HCT116 (cell line): ENCODE data around the gene RBM19.

Experiments used
- EZH2 ChIP-seq: fragments of 200-600 bp; sonication (generic); IDR thresholded peaks from 2 replicates; pipeline ENCODE4 v1.6.1; 2017; ENCODE audit warnings: antibody characterized with exemption, mixed run types
- EZH2phosphoT487 ChIP-seq: fragments of 200-600 bp; IDR thresholded peaks from 2 replicates; pipeline ENCODE4 v1.6.1; 2018; ENCODE audit warnings: antibody characterized with exemption, borderline replicate concordance
- POLR2A ChIP-seq: IDR thresholded peaks from 2 replicates; pipeline ENCODE4 v1.7.0; 2011; ENCODE audit warnings: borderline replicate concordance; ENCODE audit not compliant: insufficient read depth, insufficient read length; ENCODE audit errors: extremely low read depth
- POLR2AphosphoS5 ChIP-seq: IDR thresholded peaks from 2 replicates; pipeline ENCODE4 v1.6.1; 2011; ENCODE audit warnings: mild to moderate bottlenecking, low read depth, low read length, moderate library complexity
- SIN3A ChIP-seq: IDR thresholded peaks from 2 replicates; pipeline ENCODE4 v1.6.1; 2012; ENCODE audit warnings: low read depth
- SP1 ChIP-seq: IDR thresholded peaks from 2 replicates; pipeline ENCODE4 v1.6.1; 2012; ENCODE audit warnings: low read depth
- SRF ChIP-seq: IDR thresholded peaks from 2 replicates; pipeline ENCODE4 v1.6.1; 2012; ENCODE audit warnings: low read depth
- TCF7L2 ChIP-seq: IDR thresholded peaks from 2 replicates; pipeline ENCODE4 v1.7.0; 2011; ENCODE audit warnings: borderline replicate concordance, inconsistent platforms; ENCODE audit not compliant: insufficient read depth, insufficient read length; ENCODE audit errors: extremely low read depth
- YY1 ChIP-seq: IDR thresholded peaks from 2 replicates; pipeline ENCODE4 v1.6.1; 2011; ENCODE audit warnings: low read length, low read depth, moderate library complexity, mild to moderate bottlenecking; ENCODE audit not compliant: insufficient replicate concordance; ENCODE audit errors: extremely low read depth
- TF ChIP-seq, protein P1 (sequence below), 3 experiments: fragments of 200-600 bp in 1 of 3; sonication (generic) in 1 of 3; IDR thresholded peaks in 2 of 3; conservative IDR thresholded peaks in 1 of 3; 2 replicates each; pipeline ENCODE4 v1.5.1; 2012 to 2017; ENCODE audit warnings: low read depth in 2 of 3, low read length in 2 of 3, antibody characterized with exemption in 1 of 3, borderline replicate concordance in 1 of 3, control low read depth in 1 of 3, mild to moderate bottlenecking in 1 of 3, mixed read lengths in 1 of 3, mixed run types in 1 of 3, moderate library complexity in 1 of 3; ENCODE audit not compliant: insufficient read depth in 1 of 3
- TF ChIP-seq, protein P2 (sequence below): IDR thresholded peaks from 2 replicates; pipeline ENCODE4 v1.6.1; 2011; ENCODE audit warnings: mild to moderate bottlenecking, low read length, moderate library complexity; ENCODE audit not compliant: insufficient replicate concordance; ENCODE audit errors: extremely low read depth
- TF ChIP-seq, protein P3 (sequence below): IDR thresholded peaks from 2 replicates; pipeline ENCODE4 v1.6.1; 2012

DNA sequence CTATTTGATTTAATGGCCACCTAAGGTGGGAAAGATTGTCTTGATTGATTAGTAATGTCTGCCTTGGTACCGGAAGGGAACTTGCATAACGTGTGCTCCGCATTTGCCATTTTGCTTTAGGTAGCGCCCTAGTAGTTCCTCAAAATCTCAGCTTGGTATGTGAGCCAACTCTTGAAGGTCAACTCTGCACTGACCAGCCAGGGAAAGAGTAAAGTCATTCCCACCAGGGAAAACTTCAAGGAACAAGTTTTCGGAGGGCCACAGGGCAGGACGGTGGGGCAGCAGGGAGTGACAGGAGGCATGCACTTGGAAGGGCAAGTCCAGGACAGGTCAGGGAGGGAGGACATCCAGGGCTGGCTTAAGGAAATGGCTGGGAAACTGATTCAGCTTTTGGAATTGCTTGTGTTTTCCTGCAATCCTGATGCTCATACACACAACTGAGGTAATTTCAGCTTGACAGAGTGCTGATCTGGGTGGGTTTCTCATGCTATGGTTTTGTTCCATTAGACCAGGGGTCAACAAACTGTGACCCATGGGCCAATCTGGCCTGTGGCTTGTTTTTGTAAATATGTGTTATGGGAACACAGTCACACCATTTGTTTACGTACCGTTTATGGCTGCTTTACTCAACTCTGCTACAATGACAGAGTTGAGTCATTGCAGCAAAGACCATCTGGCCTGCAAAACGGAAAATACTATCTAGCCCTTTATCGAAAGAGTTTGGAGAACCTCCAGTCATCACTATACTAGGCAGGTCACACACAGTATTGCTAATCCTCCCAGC is 184.5 kb downstream of the RBM19 start:
- TF ChIP-seq SP1 (no peak), YY1 (no peak), POLR2AphosphoS5 (no peak), SRF (no peak), EZH2phosphoT487 (no peak), EZH2 (no peak), POLR2A (no peak), TCF7L2 (no peak), SIN3A (no peak)
- TF ChIP-seq, protein P1, sequence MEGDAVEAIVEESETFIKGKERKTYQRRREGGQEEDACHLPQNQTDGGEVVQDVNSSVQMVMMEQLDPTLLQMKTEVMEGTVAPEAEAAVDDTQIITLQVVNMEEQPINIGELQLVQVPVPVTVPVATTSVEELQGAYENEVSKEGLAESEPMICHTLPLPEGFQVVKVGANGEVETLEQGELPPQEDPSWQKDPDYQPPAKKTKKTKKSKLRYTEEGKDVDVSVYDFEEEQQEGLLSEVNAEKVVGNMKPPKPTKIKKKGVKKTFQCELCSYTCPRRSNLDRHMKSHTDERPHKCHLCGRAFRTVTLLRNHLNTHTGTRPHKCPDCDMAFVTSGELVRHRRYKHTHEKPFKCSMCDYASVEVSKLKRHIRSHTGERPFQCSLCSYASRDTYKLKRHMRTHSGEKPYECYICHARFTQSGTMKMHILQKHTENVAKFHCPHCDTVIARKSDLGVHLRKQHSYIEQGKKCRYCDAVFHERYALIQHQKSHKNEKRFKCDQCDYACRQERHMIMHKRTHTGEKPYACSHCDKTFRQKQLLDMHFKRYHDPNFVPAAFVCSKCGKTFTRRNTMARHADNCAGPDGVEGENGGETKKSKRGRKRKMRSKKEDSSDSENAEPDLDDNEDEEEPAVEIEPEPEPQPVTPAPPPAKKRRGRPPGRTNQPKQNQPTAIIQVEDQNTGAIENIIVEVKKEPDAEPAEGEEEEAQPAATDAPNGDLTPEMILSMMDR (IDR thresholded peaks at IDR 0.05 in 2 of 3, conservative IDR thresholded peaks at IDR 0.05 in 1 of 3; ENCODE audit: borderline replicate concordance in 1 of 3, insufficient read depth in 1 of 3, low read depth in 2 of 3, low read length in 2 of 3), result no peak
- TF ChIP-seq, protein P2, sequence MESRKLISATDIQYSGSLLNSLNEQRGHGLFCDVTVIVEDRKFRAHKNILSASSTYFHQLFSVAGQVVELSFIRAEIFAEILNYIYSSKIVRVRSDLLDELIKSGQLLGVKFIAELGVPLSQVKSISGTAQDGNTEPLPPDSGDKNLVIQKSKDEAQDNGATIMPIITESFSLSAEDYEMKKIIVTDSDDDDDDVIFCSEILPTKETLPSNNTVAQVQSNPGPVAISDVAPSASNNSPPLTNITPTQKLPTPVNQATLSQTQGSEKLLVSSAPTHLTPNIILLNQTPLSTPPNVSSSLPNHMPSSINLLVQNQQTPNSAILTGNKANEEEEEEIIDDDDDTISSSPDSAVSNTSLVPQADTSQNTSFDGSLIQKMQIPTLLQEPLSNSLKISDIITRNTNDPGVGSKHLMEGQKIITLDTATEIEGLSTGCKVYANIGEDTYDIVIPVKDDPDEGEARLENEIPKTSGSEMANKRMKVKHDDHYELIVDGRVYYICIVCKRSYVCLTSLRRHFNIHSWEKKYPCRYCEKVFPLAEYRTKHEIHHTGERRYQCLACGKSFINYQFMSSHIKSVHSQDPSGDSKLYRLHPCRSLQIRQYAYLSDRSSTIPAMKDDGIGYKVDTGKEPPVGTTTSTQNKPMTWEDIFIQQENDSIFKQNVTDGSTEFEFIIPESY, result no peak
- TF ChIP-seq, protein P3, sequence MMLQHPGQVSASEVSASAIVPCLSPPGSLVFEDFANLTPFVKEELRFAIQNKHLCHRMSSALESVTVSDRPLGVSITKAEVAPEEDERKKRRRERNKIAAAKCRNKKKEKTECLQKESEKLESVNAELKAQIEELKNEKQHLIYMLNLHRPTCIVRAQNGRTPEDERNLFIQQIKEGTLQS, result no peak
